Gastrocnemius medialis (tissue), 4 donors: Measurements from ENCODE around the gene WDR91.

Source experiments
- POLR2A ChIP-seq, 2 donors: fragments of 450-650 bp; IDR thresholded peaks; one replicate each; pipeline ENCODE4 v1.6.1; 2017; ENCODE audit warnings: antibody characterized with exemption in 2 of 2, mild to moderate bottlenecking in 2 of 2, moderate library complexity in 2 of 2
- TF ChIP-seq, protein P1 (sequence below), 5 experiments: fragments of 450-650 bp in 3 of 5; fragments of 200-600 bp in 2 of 5; sonication (generic) in 2 of 5; IDR thresholded peaks in 4 of 5; conservative IDR thresholded peaks in 1 of 5; 1 replicate in 4 of 5; 2 replicates in 1 of 5; pipeline ENCODE4 v1.5.1; 2016 to 2019; ENCODE audit warnings: antibody characterized with exemption in 5 of 5, mild to moderate bottlenecking in 3 of 5, moderate library complexity in 3 of 5

DNA sequence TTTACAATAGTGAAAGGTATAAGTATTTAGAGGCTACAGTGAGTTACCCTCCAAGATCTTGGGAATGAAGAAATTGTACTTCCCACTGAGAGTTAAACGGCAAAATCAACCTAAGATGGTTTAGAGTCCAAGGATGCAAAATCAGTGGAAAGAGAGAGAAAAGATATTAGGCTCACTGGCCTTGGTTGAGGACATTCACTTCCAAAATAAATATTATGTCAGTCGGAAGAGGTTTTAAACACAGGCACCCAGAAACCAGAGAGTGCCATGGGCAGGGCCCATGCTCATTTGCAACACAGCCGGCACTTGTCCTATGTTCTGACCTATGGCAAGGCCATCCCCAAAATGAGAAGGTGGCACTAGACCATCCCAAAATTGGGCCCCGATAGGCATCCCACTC lies 3.9 kb upstream of the WDR91 start:
- no peak for TF ChIP-seq POLR2A (IDR thresholded peaks at IDR 0.05)
- TF ChIP-seq, protein P1, sequence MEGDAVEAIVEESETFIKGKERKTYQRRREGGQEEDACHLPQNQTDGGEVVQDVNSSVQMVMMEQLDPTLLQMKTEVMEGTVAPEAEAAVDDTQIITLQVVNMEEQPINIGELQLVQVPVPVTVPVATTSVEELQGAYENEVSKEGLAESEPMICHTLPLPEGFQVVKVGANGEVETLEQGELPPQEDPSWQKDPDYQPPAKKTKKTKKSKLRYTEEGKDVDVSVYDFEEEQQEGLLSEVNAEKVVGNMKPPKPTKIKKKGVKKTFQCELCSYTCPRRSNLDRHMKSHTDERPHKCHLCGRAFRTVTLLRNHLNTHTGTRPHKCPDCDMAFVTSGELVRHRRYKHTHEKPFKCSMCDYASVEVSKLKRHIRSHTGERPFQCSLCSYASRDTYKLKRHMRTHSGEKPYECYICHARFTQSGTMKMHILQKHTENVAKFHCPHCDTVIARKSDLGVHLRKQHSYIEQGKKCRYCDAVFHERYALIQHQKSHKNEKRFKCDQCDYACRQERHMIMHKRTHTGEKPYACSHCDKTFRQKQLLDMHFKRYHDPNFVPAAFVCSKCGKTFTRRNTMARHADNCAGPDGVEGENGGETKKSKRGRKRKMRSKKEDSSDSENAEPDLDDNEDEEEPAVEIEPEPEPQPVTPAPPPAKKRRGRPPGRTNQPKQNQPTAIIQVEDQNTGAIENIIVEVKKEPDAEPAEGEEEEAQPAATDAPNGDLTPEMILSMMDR (IDR thresholded peaks at IDR 0.05 in 4 of 5, conservative IDR thresholded peaks at IDR 0.05 in 1 of 5), result no peak
